DMS153 treated with DMSO at 0.1 percent for 48 hours (cell line): ENCODE results near the gene MEOX1.
"Not testable (repeated sequence)": the region's sequence is repeated elsewhere in the genome, so short reads cannot be mapped to it uniquely, and the experiment has no call there.

Source experiments
- DNase-seq: peaks from one replicate; lab custom pipeline; 2025; ENCODE audit not compliant: unreplicated experiment; lab: John Stamatoyannopoulos, UW

The MEOX1 gene

DNA sequence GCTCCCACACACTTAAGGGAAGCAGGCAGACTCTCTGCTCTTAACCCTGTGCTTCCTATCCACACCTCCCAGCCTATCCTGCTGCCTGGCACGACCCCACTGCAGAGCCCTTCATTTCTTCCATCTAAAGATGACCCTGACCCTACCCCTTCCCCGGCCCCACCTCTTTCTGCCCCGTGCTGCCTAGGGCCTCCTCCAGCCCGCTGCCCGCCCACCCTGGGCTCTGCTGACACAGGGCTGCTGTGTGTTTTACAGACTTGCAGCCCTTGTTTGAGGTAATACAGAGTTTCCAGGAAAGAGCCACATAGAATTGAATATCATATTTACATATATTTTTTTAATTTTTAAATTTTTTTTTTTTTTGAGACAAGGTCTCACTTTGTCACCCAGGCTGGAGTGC lies 42.0 kb downstream of the MEOX1 start:
- no peak for DNase-seq

GRCh38 chr17:43618276-43618675 lies 43.4 kb downstream of the MEOX1 start:
- no peak for DNase-seq

GRCh38 chr17:43616852-43617251 lies 44.9 kb downstream of the MEOX1 start:
- DNase-seq: no peak

GRCh38 chr17:43616421-43616820 lies 45.3 kb downstream of the MEOX1 start:
- no peak for DNase-seq

DNA sequence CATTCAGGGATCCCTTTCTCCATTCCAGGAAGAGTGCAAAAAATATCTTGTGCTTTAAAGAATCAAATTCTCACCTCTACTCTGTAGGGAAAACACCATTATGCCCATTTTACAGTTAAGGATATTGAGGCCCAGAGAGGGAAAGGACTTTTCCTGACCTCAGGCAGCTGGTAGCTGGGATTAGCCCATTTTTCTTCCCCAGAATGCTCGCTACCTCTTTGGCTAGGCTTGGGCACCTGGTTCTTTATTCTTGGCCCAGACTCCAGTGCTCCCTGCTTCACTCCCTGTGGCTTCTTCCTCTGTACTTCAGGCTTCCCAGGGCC lies 45.7 kb downstream of the MEOX1 start:
- DNase-seq: no peak

DNA sequence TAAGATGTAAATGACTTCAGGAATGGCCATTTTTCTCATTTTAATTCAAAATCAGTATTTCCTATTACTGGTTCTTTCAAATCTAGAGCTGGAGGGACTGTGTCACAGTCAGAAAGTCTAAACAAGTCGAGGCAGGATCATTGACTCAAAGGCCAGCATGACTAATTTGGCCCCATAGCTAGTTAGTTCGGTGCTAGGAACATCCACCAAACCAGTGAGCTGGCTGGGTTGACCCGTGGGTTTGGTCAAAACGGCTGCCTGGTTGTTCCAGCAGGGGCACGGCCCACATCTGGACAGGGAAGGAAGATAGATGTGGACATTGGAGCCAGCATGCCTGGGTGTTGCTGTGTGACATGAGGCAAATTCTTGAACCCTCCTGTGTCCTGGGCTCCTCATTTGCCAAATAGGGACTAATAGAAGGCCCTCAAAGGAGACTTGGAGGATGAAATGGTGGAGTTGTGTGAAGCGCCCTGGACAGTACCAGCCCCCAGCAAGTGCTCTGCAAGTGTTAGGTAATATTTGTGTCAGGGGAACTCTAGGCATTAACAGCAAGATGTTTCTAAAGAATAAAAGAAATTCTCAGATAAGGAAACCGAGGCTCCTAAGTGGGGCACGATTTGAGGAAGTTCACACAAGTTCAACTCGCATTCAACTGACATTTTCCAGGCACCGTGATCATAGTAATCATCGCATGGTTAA lies 46.2 kb downstream of the MEOX1 start:
- no peak for DNase-seq

DNA sequence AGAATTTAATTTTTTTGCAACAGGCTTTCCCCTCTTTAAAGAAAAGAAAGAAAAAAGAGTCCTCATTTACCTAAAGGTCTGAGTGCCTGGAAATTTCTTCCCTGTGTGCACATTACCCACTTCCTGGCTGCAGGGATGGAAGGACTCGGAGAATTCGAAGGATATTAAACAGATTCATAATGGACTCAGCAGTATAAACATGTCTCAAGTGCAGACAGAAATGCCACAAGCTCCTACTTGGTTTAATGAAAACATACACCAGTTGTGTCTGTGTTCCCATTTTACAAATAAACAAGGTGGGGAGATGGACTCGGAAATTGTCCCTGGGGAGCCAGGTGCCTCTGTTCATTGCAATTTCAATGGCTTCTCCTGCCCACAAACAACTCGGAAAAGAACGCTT lies 47.2 kb downstream of the MEOX1 start:
- DNase-seq: no peak

DNA sequence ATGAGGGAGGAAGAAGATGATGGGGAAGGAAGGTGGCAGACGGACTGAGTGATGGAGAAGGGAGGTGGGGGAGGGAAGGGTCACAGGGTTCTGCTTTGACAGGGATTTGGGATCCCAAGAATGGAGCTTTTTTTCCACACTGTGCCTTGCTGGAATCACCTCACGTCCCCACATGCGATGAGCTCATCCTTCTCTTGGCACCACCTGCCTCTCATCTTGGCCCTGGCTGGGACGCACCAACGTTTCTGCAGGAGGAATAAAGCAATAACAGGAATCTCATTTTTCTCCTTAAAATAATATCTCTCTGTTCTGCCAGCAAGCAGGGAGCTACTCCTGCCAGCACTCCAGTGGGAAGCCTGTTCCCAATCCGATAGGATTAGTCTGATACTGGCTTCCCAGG lies 47.8 kb downstream of the MEOX1 start:
- DNase-seq: no peak

DNA sequence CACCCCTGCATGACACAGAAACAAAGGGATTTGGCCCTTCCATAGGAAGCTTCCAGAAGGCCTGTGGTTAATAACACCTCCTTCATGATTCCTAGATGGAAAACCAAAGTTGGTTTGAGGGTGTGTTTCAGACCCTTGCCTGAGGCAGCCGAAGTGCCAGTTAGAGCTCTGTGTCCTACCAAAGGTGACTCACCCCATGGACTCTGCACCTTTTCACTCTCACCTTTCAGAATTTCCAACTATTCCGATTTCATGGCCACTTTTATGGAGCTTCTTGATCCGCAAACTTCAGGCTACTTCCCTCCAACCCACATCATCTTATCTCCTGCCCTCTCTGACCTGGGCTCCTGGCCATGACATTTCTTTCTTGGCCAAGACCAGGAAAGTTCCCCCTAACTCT lies 49.2 kb downstream of the MEOX1 start:
- no peak for DNase-seq

DNA sequence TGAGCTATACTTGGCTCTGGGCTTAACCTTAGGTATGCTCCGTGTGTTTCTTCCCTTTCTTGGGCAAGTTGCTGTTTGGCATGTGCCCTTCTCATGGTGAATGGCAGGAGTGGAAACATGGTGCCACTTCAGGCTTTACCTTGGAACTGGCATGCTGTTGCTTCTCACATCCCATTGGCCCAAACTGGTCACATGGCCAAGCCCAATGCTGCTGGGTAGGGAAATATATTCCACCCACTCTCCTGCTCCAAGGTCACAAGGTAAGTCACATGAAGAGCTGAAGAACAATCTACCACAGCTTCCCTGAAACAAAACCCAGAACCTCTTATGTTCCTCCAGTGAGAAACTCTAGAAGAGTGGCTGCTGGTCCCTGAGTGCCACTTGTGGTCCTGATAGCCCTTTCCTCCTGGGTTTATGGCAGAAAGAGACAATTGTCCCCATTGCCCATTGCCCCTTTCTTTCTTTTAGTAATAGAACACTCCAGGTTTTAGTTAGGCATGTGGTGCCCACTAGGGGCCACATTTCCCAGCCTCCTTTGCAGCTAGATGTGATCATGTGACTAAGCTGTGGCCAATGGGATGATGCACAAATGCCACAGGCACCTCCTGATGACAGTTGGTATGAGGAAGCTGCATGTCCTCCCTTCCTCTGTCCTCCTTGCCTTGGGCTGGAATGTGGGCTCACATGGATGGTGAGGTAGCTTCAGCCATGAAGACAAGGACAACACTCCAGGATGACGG lies 50.3 kb downstream of the MEOX1 start:
- DNase-seq: no peak

GRCh38 chr17:43609613-43610385 lies 51.9 kb downstream of the MEOX1 start:
- no peak for DNase-seq

GRCh38 chr17:43608313-43608712 lies 53.4 kb downstream of the MEOX1 start:
- no peak for DNase-seq

DNA sequence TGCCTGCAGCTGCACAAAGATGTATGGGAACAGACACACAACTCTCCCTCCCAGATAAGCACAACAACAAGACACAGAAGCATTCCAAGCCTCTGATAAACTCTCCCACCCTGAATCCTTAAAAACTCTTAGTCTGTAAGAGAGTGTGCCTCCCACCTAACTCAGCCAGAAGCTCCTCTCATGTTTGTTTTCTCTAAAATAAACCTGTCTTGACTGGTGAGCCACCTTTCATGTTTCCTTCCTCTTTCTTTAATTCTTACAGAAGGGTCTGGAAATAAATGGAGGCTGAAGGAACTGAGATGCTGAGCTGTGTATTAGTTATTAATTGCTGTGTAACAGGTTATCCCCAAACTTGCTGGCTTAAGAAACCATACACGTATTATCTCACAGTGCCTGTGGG lies 57.2 kb downstream of the MEOX1 start:
- DNase-seq: no peak

DNA sequence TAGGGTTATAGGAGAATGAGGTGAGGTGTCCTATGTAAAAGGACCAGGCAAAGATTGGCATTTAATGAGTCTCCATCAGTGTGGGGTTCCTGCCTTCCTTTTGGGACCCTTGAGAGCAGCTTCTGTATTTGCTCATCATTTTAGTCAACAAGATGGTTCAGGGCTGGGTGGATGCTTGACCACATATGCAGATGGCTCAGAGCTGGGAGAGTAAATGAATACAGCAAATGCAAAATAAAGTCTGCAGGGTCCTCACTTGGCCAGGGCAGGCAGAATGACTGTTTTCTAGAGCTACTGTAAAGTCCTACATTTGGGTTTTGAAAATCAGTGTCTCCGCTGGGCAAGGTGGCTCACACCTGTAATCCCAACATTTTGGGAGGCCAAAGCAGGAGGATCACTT lies 58.4 kb downstream of the MEOX1 start:
- DNase-seq: no peak

DNA sequence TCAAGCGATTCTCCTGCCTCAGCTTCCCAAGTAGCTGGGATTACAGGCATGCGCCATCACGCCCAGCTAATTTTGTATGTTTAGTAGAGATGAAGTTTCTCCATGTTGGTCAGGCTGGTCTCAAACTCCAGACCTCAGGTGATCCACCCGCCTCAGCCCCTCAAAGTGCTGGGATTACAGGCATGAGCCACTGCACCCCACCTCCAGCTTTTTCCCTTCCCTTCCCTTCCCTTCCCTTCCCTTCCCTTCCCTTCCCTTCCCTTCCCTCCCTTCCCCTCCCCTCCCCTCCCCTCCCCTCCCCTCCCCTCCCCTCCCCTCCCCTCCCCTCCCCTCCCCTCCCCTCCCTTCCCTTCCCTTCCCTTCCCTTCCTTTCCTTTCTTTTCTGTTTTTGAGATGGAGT lies 59.2 kb downstream of the MEOX1 start:
- DNase-seq: not testable (repeated sequence)

GRCh38 chr17:43601280-43602039 lies 60.3 kb downstream of the MEOX1 start:
- DNase-seq: no peak

- DNase-seq: no peak
Measured at GRCh38 chr17:43599835-43600234, 61.9 kb downstream of the MEOX1 start.

GRCh38 chr17:43599046-43599395 lies 62.7 kb downstream of the MEOX1 start:
- no peak for DNase-seq

GRCh38 chr17:43598357-43599045 lies 63.2 kb downstream of the MEOX1 start:
- no peak for DNase-seq

- no peak for DNase-seq
Measured at GRCh38 chr17:43597624-43598356, 63.9 kb downstream of the MEOX1 start.
